Measurements from ENCODE around the gene DRC1. TPM values are rescaled to one million over a fixed set of nuclear protein-coding genes. Genes with fewer than 3 reads are reported as not detected.

DRC1 gene
- polyA plus RNA-seq, 1 of the 3 experiments (the other 2 are of a cell fraction): 0.18 TPM

- peaks cover 35 to 52% of the 10 kb centered on the region in 2 experiments for H3K36me3 ChIP-seq (replicated peaks in 1 of 2; ENCODE audit: control insufficient read depth in 1 of 2, insufficient read depth in 2 of 2, low read length in 1 of 2)
- H3K79me2 ChIP-seq (ENCODE audit: insufficient read depth): no peaks in the 10 kb centered on the region
- H3K4me3 ChIP-seq (ENCODE audit: low read depth in 2 of 2, low read length in 1 of 2): no peak overlapping the region
- H3K4me1 ChIP-seq (ENCODE audit: control insufficient read depth in 1 of 2, insufficient read depth in 2 of 2, low read depth in 1 of 2, low read length in 1 of 2): peaks cover 0 to 9% of the 10 kb centered on the region in 2 experiments; a peak in 2 of 4 replicates
- H3K9me2 ChIP-seq: no peaks in the 10 kb centered on the region
- no peak overlapping the region for H2AFZ ChIP-seq (ENCODE audit: low read depth)
- no peak overlapping the region for H3K4me2 ChIP-seq
- TF ChIP-seq NRF1 (IDR thresholded peaks at IDR 0.05; ENCODE audit: low read depth, low read length): no peak
- no peak for TF ChIP-seq ELF1 (IDR thresholded peaks at IDR 0.05)
- no peak for TF ChIP-seq RCOR1 (IDR thresholded peaks at IDR 0.05; ENCODE audit: low read length)
- TF ChIP-seq MXI1 (IDR thresholded peaks at IDR 0.05; ENCODE audit: low read depth, low read length): no peak
- no peak for TF ChIP-seq IRF3 (IDR thresholded peaks at IDR 0.05; ENCODE audit: low read depth, low read length)
- TF ChIP-seq CHD2 (IDR thresholded peaks at IDR 0.05; ENCODE audit: low read length, partially characterized antibody): no peak
- no peaks in the 10 kb centered on the region for H3F3A ChIP-seq (replicated peaks; ENCODE audit: insufficient read depth)
- no peaks in the 10 kb centered on the region for H3K27me3 ChIP-seq (ENCODE audit: insufficient read depth)
- ChIA-PET POLR2A (interaction anchor here (1.4 kb wide), 1 partner anchor 31 kb away, joined by 4 read pairs; the partner anchor contains the start of gene SELENOI), CTCF (interaction anchor here (1.0 kb wide), 1 partner anchor 201 kb away, joined by 4 read pairs; no protein-coding TSS in a partner anchor)
- DNase-seq: no peak
- no peaks in the 10 kb centered on the region for H4K20me1 ChIP-seq (ENCODE audit: insufficient read depth)
- H3K27ac ChIP-seq (ENCODE audit: low read depth in 2 of 2, low read length in 1 of 2): no peak overlapping the region
- no peak overlapping the region for H3K9ac ChIP-seq
- WGBS (ENCODE audit: low lambda C conversion rate): 100% methylated on average over 1 of the region's 1 CpG
- H3K9me3 ChIP-seq: no peaks in the 10 kb centered on the region
Measured at GRCh38 chr2:26376799-26377198, 24.9 kb upstream of the DRC1 start.

- CTCF ChIA-PET: interaction anchor here (0.6 to 1.5 kb wide), 3 partner anchors 16 to 199 kb away, joined by 3 to 5 read pairs (median 4); a partner anchor contains a TSS
Measured at GRCh38 chr2:26380281-26380680, 21.4 kb upstream of the DRC1 start.

More at GRCh38 chr2:26380281-26380680, 21.4 kb upstream of the DRC1 start:
- no peaks in the 10 kb centered on the region for H3K79me2 ChIP-seq (ENCODE audit: insufficient read depth)
- no peak overlapping the region for H2AFZ ChIP-seq (ENCODE audit: low read depth)
- POLR2A ChIA-PET: no interaction called here
- TF ChIP-seq TAF1 (IDR thresholded peaks at IDR 0.05; ENCODE audit: borderline replicate concordance, low read depth, low read length) (no peak), CHD2 (IDR thresholded peaks at IDR 0.05; ENCODE audit: low read length, partially characterized antibody) (no peak), MAX (IDR thresholded peaks at IDR 0.05; ENCODE audit: low read depth) (no peak), MEF2A (IDR thresholded peaks at IDR 0.05; ENCODE audit: borderline replicate concordance, low read depth) (no peak), EP300 (IDR thresholded peaks at IDR 0.05; ENCODE audit: borderline replicate concordance in 1 of 2, low read depth in 1 of 2, low read length in 1 of 2) (no peak), RFX5 (IDR thresholded peaks at IDR 0.05; ENCODE audit: low read length) (no peak), FOXJ3 (CRISPR knock-in tag; IDR thresholded peaks at IDR 0.05) (no peak), POLR2AphosphoS5 (IDR thresholded peaks at IDR 0.05; ENCODE audit: low read depth, low read length) (no peak)
- no peak overlapping the region for H3K4me2 ChIP-seq
- H3K4me3 ChIP-seq (ENCODE audit: low read depth in 2 of 2, low read length in 1 of 2): no peak overlapping the region
- peak overlapping the region in 1 of 2 experiments; percentile 61; a peak in 2 of 4 replicates for H3K27ac ChIP-seq (ENCODE audit: low read depth in 2 of 2, low read length in 1 of 2)
- H3K27me3 ChIP-seq (ENCODE audit: insufficient read depth): no peaks in the 10 kb centered on the region
- H4K20me1 ChIP-seq (ENCODE audit: insufficient read depth): no peaks in the 10 kb centered on the region
- no peak overlapping the region for H3K9ac ChIP-seq
- H3F3A ChIP-seq (replicated peaks; ENCODE audit: insufficient read depth): no peaks in the 10 kb centered on the region
- no peaks in the 10 kb centered on the region for H3K9me2 ChIP-seq
- peaks cover 30 to 65% of the 10 kb centered on the region in 2 experiments for H3K36me3 ChIP-seq (replicated peaks in 1 of 2; ENCODE audit: control insufficient read depth in 1 of 2, insufficient read depth in 2 of 2, low read length in 1 of 2)
- peaks cover 0 to 9% of the 10 kb centered on the region in 2 experiments; a peak in 2 of 4 replicates for H3K4me1 ChIP-seq (ENCODE audit: control insufficient read depth in 1 of 2, insufficient read depth in 2 of 2, low read depth in 1 of 2, low read length in 1 of 2)
- WGBS (ENCODE audit: low lambda C conversion rate): 77% methylated on average over 2 of the region's 2 CpGs
- no peaks in the 10 kb centered on the region for H3K9me3 ChIP-seq
- peak; percentile 42 for DNase-seq

Data from SK-N-SH (cell line).